GM08714 (cell line): ENCODE data around the gene SV2C.

ENCODE experiments used
- H3K4me3 ChIP-seq: fragments of 200-500 bp; sonication (Bioruptor generic); 2 replicates; pipeline ENCODE4 v1.5.1; 2014; ENCODE audit warnings: mild to moderate bottlenecking, low read length, inconsistent platforms
- ZNF274 ChIP-seq: IDR thresholded peaks from 2 replicates; pipeline ENCODE4 v1.6.1; 2012; ENCODE audit warnings: mild to moderate bottlenecking, low read depth, low read length

The SV2C gene

GRCh38 chr5:76376866-76377230 is 293.7 kb downstream of the SV2C start:
- no peak overlapping the region for H3K4me3 ChIP-seq
- TF ChIP-seq ZNF274, result no peak

- H3K4me3 ChIP-seq, result no peak overlapping the region
- TF ChIP-seq ZNF274, result no peak
Measured at GRCh38 chr5:76378355-76378754, 295.2 kb downstream of the SV2C start.

- TF ChIP-seq ZNF274, result no peak
- H3K4me3 ChIP-seq, result no peak overlapping the region
Measured at GRCh38 chr5:76379316-76379715, 296.1 kb downstream of the SV2C start.

- no peak overlapping the region for H3K4me3 ChIP-seq
- TF ChIP-seq ZNF274, result no peak
Measured at GRCh38 chr5:76379855-76380254, 296.7 kb downstream of the SV2C start.

GRCh38 chr5:76380346-76381066 is 297.3 kb downstream of the SV2C start:
- no peak for TF ChIP-seq ZNF274

GRCh38 chr5:76383126-76383832 is 300.1 kb downstream of the SV2C start:
- TF ChIP-seq ZNF274, result no peak
- no peak overlapping the region for H3K4me3 ChIP-seq

More at GRCh38 chr5:76380346-76381066, 297.3 kb downstream of the SV2C start:
- H3K4me3 ChIP-seq, result no peak overlapping the region

GRCh38 chr5:76384189-76384588 is 301.0 kb downstream of the SV2C start:
- no peak for TF ChIP-seq ZNF274
- H3K4me3 ChIP-seq, result no peak overlapping the region

DNA sequence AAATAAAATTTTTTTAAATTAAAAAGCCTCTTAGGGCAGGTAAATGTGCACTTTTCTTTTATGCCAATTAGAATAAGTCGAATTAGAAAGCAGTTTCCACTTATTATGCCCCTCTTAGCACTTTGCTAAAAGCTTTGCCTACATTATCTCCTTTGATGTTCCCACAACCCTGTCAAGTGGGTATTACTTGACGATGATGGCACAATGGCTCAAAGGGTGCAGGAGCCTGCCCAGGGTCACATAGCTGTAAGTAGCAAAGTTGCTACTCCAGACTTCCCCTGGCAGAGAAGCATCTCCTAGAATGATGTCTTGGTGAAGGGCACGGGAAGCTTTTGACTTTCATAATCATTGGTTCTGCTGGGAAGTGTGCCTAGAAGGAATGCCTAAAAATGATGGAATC is 301.5 kb downstream of the SV2C start:
- TF ChIP-seq ZNF274, result no peak
- H3K4me3 ChIP-seq, result no peak overlapping the region

DNA sequence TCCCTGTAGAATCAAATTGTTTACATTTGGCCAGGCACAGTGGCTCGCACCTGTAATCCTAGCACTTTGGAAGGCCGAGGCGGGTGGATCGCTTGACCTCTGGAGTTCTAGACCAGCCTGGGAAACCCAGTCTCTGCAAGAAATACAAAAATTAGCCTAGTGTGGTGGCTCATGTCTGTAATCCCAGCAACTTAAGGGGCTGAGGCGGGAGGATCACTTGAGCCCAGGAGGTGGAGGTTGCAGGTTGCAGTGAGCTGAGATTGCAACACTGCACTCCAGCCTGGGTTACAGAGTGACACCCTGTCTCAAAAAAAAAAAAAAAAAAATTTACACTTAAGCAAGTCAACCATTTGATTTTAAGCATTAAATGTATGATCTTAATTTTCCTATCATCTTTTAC is 302.4 kb downstream of the SV2C start:
- H3K4me3 ChIP-seq, result no peak overlapping the region
- TF ChIP-seq ZNF274, result no peak

GRCh38 chr5:76386360-76386759 is 303.2 kb downstream of the SV2C start:
- no peak for TF ChIP-seq ZNF274
- no peak overlapping the region for H3K4me3 ChIP-seq

DNA sequence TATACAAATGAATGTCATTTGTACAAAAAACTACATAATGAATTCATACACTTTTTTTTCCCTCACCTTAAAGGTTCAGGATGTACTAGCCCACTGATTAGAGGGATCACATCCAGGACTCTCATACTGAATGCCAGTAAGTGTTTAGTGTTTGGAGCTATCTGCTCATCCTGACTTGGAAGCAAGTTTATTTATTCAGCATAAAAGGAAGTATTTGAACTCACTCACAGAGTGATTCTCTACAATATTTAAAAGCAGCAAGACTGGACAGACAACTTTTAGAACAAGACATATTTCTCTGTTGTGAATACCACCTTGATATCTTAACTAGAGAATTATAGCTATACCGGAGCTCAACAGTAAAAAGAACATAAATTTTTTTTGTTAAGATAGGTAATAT is 305.1 kb downstream of the SV2C start:
- no peak overlapping the region for H3K4me3 ChIP-seq
- no peak for TF ChIP-seq ZNF274

DNA sequence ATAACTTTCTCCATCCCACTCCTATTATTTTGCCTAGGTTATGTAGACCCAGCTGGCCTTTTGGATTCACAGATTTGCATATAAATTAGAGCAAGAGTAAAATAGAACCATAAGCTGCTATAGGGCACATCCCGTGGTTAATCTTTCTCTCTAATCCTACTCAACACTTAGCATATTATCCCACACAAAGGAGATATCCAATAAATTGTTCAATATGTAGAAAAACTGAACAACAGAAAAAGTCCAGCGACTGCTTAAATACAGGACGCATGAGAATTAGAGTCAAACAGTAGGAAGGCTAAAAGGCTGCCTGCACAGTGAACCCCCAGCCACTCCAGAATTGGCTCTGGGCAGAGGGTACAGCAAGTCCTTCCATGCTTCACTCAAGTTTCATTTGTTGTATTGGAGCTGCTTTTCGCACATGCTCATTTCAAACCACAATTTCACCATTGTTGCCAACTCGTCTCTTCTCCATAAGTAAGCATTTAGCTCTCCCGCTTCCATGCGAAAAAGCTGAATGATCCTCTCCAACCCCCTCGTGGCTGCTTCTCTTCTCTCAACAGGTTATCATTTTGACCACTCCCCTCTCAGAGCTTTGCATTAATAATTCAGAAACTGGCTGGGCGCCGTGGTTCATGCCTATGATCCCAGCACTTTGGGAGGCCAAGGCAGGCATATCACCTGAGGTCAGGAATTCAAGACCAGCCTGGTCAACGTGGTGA is 305.8 kb downstream of the SV2C start:
- H3K4me3 ChIP-seq, result no peak overlapping the region
- no peak for TF ChIP-seq ZNF274

DNA sequence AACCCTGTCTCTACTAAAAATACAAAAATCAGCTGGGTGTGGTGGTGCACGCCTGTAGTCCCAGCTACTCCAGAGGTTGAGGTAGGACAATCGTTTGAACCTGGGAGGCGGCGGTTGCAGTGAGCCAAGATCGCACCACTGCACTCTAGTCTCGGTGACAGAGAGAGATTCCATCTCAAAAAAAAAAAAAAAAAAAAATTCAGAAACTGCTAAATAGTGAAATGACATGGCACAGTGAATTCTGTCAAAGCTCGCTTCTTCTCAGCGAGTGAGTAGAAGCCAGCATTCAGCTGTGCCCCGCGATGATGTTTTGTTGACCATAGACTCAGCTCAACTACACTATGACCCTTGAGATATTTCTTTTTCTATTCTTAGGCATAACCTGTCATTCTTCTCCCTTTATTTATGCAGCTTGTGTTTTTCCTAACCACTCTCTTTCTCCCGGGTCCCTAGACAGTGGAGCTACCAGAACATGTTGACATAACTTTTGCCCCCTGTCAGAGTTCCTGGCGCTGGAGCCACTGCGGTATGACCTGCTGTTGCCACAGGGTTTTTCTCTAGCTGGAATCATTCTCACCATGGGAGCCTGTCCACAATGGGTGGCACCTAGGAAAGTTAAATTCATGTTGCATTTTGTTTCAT is 306.5 kb downstream of the SV2C start:
- H3K4me3 ChIP-seq, result no peak overlapping the region

DNA sequence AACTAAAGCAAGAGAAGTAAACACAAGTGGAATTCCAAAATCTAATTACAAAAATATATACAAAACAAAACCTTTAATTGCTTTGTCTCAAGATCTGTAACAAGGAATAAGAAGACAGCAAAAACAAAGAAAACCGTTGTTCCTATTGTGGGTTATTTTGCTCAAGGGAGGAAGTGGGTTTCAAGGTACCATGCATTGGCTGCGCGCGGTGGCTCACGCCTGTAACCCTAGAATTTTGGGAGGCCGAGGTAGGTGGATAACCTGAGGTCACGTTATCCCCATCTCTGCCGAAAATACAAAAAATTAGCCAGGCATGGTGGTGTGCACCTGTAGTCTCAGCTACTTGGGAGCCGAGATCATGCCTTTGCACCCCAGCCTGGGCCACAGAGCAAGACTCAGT is 307.8 kb downstream of the SV2C start:
- TF ChIP-seq ZNF274, result no peak
- no peak overlapping the region for H3K4me3 ChIP-seq

More for the DNA sequence above, 306.5 kb downstream of the SV2C start:
- no peak for TF ChIP-seq ZNF274
